Measurements from ENCODE around the gene FAM168A.
"Not testable (repeated sequence)": the region's sequence is repeated elsewhere in the genome, so short reads cannot be mapped to it uniquely, and the experiment has no call there.

FAM168A gene

GRCh38 chr11:73513707-73514106, 84.2 kb downstream of the FAM168A start:
- DNase-seq = no peak

DNA sequence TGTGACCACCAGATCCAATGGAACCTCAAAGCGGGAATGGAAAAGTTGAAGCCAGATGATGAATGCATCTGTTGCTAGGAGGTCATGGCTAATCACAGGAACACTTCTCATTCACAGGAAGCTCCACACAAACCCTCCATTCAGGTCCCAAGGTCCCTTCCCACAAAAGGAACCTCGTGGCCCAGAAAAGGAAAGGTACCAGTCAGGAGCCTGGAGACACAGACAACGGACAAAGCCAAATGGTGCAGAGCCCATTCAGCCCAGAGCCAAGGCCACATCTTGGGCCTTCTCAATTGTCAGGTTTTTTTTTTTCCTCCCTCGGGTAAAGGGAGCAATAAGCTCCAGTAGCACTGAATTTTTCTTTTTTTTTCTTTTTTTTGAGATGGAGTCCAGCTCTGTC, 87.0 kb downstream of the FAM168A start:
- DNase-seq = no peak

DNA sequence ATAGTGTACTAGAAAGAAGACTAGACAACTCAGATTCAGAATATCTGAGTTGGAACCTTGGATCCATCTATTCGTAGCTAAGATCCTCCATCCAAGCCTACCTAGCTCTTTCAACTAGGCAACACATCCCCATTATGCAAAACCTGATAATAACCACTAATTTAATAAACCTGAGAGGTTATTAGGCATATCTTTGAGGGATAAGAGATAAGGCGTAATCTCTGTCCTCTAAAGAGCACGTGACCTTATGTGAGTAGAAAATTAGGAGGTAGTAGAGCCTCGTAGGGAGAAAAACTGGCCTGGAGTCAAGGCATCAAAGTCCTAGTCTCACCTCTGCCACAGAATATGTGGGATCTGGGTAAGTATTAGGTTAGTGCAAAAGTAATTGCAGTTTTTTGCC, 87.8 kb downstream of the FAM168A start:
- DNase-seq = no peak

DNA sequence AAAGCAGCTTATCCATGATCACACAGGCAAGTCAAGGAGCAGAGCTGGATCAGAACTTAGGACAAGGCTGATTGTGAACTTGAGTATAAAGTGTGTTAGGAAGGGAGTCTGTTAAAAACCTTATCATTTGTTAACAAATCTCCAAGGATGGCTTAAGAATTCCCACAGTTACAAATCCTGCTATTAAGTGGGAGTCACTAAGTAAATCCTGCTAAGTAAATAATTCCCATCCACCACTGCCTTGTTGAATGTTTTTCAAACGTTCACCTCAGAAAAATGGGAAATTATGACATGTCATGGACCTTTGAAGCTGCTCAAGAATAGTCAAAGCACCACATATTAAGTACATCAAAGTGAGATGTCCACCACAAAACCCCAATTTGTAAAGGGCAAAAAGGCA, 88.7 kb downstream of the FAM168A start:
- no peak for DNase-seq

DNA sequence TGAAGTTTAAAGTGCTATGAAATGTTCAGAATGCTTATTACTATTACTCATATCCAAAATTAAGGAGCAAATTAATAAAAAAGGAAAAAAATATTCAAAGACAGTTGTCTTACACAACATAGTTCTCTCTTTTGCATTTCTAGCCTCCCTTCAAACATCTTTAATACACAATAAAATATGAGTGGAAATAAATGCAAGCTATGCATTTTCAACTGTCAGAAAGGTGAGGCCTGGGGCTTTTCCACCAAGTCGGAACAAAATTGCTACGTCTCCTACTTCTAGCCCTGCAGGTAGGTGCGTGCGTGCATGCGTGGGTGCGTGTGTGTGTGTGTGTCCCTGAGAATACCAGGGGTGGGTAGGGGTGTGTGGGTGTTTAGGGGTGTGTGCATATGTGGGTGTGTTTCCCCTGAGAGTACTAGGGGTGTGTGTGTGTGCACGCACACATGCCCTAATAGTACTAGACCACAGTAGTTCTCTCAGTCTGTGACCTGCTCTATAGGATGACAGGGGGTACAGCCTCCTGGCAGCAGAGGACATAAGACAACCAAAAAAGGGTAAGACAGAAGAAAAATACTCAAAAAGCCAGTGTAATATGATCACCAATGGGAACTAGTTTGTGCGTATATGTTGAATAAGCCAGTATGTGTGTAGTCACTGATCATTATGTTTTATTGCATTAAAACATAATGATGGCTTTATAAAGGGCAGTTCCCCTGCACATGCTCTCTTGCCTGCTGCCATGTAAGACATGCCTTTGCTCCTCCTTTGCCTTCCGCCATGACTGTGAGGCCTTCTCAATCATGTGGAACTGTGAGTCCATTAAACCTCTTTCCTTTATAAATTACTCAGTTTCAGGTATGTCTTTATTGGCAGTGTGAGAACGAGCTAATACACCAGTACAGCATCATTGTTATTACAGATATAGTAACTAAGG, 89.4 kb downstream of the FAM168A start:
- DNase-seq = no peak

- no peak for DNase-seq
Observed at GRCh38 chr11:73507086-73507485, 90.8 kb downstream of the FAM168A start.

DNA sequence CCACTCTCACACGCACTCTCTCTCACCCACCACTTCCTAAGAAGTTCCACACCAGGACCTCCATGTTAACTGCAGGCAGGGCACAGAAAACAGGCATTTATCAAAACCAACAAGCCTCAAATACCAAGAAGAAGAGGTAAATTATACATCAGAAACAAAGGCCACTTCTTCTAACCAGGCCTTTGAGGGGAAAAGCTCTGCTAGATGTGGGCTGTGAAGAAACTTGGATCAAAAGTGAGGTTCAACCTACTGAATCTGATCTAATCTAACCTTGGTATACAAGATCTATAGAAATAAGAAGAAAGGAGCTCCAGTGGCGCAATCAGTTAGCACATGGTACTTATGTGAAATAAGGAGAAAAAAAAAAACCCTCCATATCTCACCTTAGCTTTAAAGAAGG, 91.9 kb downstream of the FAM168A start:
- DNase-seq = no peak

GRCh38 chr11:73498343-73498742, 99.6 kb downstream of the FAM168A start:
- no peak for DNase-seq

- no peak for DNase-seq
Observed at GRCh38 chr11:73496134-73496533, 101.8 kb downstream of the FAM168A start.

DNA sequence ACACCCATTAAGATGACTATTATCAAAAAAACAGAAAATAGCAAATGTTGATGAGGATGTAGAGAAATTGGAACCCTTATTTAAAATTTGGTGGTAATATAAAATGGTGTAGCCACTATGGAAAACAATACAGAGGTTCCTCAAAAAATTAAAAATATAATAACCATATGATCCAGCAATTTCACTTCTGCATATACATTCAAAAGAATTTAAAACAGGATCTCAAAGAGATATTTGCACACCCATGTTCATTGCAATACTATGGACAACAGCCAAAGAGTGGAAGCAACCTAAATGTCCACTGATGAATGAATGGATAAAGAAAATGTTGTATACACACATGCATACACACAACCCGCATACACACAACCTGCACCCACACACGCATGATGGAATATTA, 102.2 kb downstream of the FAM168A start:
- no peak for DNase-seq

DNA sequence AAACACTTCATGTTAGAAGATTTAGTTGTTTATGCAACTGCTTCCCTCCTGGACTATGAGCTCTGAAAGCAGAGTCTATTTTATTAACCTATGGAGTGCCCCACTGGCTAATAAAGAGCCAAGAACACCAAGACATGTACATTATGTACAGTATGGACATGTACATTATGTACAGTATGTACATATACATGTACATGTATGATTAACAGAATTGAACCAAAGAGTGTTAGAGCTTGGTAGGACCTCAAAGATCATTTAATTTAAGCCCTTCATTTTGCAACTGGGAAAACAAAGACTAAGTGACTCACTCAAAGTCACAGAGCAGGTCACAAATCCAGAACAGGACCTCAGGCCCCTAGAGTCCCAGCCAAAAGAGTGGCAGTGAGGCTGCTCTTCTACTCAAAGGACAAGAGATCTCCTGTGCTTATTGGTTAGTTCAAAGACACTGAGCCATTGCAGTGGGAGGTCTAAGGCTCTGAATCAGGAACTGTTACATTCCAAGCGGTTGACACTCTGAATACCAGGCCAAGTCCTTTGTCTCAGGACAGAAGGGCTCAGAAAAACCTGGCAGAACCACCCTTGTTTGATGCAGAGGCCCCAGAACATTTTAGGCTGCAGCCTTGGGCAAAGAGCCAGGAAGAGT, 103.8 kb downstream of the FAM168A start:
- no peak for DNase-seq

GRCh38 chr11:73481626-73482025, 116.3 kb downstream of the FAM168A start:
- no peak for DNase-seq

GRCh38 chr11:73480677-73481076, 117.2 kb downstream of the FAM168A start:
- DNase-seq = no peak

DNA sequence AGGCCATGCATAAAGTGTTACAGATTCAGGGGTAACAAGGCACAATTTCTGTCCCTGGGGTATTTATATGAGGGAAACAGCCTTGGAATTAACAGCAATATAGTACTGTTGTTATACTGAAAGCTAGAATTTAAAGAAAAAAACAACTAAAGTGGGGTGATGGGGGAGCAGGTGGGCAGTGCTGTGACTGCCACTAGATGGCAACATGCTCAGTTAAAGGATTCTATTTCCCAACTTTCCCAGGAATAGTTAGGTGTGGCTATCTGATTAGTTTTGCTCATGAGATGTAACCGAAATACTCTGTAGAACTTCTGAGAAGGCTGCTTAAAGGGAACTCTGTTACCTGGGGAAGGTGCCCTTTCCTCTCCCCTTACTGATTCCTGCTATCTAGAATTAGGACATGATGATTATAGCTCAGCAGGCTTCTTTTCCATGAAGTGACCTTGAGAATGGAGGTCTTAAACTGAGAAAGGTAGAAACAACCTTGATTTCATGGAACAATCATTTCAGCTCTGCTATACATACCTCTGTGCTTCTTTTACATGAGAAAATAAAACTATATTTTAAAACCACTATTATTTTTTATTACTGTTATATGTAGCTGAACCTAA, 119.1 kb downstream of the FAM168A start:
- peak; percentile 19 for DNase-seq

GRCh38 chr11:73477518-73477917, 120.4 kb downstream of the FAM168A start:
- DNase-seq = no peak

DNA sequence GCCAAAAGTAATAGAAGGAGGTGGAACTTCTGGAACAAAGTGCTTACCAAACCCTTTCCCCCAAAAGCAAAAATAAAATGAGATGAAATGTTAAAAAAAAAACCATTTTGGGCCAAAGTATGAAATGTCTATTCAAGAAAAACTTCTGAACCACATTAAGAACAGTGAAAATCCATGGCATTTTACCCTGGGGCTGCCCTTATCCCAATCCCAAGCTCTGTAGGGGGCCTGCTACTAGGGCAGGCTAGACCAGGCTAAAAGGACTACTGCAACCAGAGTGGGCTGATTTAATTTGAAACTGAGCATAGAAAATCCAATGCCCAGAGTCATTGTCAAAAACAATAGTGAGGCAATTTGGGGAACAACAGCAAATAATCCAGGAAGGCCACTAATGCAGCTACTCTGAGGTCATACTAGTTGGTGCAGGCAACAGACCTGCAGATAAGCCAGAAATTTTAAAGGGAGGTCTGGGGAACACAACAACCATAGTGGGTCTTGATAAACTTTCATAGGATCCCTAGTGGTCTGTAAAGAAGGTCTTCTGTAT, 122.3 kb downstream of the FAM168A start:
- no peak for DNase-seq

DNA sequence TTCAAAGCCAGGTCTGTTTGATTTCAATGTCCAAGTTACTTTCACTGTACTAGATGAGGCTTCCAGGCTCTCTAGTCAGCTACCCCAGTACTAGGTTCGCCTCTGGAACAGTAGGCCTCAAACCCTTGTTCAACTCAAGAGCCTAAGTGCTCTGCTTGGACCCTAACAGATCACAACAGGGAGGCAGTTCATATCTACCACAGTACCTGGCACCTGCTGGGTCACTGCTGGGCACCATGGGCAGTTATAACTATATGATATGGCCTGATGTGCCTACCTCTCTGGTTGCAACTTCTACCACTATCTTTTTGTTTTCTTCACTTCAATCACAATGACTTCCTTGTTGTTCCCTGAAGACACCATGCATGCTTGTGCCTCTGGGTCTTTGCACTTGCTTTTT, 124.7 kb downstream of the FAM168A start:
- no peak for DNase-seq

DNA sequence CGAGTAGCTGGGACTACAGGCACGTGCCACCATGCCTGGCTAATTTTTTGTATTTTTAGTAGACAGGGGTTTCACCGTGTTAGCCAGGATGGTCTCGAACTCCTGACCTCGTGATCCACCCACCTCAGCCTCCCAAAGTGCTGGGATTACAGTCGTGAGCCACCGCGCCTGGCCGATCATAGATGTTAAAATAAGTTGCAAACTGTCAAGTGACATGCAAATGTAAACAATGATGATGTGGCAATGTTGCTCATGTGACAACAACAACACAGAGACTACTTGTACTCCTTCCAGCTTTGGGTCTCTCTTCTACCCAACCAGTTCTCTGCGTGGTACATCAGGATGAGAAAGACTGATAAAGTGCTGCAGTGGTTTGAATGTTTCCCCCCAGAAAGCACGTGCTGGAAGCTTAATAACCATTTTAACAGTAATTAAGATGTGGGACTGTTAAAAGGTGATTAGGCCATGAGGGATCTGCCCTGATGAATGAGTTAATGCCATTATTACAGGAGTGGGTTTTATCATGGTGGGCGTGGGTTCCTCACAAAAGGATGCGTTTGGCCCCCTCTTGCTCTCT, 127.8 kb downstream of the FAM168A start:
- DNase-seq = not testable (repeated sequence)

DNA sequence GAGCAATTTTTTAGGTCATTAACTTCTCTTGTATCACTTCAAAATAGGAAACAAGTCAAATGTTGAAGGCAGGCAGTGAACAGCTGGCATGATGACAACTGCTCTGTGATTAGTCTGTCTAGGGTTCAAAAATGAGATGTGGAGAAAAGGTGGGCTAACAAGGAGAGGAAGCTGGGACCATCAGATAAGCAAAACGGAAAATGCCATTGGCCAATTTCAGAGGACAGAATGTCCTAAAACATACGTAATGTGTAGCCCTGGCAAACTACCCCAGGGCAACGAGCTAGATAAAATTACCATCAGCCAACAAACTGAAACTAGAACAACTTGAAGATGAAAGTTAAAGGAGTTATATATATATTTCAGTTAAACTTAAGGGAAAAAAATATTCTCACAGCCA, 128.5 kb downstream of the FAM168A start:
- no peak for DNase-seq

GRCh38 chr11:73468590-73469161, 129.2 kb downstream of the FAM168A start:
- no peak for DNase-seq

GRCh38 chr11:73467505-73467904, 130.4 kb downstream of the FAM168A start:
- DNase-seq = no peak

DNA sequence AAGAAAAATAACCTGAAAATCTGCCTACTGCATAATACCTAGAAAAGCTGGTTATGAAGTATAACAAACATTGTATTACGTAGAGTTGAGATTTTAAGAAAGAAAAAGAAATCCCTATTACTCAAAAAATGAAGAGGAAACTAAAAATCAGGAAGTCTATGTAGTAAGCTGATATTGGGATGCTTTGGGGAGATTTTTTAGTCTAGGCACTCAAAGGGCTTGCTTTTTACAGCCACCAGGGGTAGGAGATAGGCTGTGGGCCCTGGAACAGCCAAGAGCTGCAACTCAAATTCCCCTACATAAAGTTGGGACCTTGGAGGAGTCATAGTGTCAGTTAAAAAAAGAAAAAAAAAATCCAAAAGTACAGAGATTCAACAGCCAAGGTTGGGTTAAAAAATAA, 131.3 kb downstream of the FAM168A start:
- no peak for DNase-seq

- no peak for DNase-seq
Observed at GRCh38 chr11:73465871-73466270, 132.0 kb downstream of the FAM168A start.

Data from NCI-H1694 treated with DMSO at 0.1 percent for 48 hours (cell line).